CD14-positive monocyte (primary cell): Measurements from ENCODE around the gene MYO3B. TPM values are rescaled to one million over a fixed set of nuclear protein-coding genes. Genes with fewer than 3 reads are reported as not detected.

Source experiments
- DNase-seq, 3 donors: peaks; one replicate each; pipeline ENCODE4 v3.0.0-alpha.2; 2011 to 2022
- H2AFZ ChIP-seq: 2 replicates; pipeline ENCODE4 v1.6.0; 2012; ENCODE audit warnings: mild to moderate bottlenecking, low read depth, low read length, inconsistent platforms; ENCODE audit not compliant: insufficient read depth, poor library complexity, severe bottlenecking
- H3K27ac ChIP-seq, 2 donors: 1 replicate in 1 of 2; 2 replicates in 1 of 2; pipeline ENCODE4 v1.5.1; 2012 to 2013; ENCODE audit warnings: low read length in 2 of 2, control low read depth in 1 of 2, inconsistent platforms in 1 of 2, low read depth in 1 of 2, mild to moderate bottlenecking in 1 of 2
- H3K27me3 ChIP-seq, 2 donors: one replicate each; pipeline versions ENCODE4 v1.6.0 to v1.6.1; 2011 to 2013; ENCODE audit warnings: low read length in 2 of 2; ENCODE audit not compliant: control insufficient read depth in 2 of 2, insufficient read depth in 2 of 2
- H3K36me3 ChIP-seq, 2 donors: replicated peaks in 1 of 2; 1 replicate in 1 of 2; 2 replicates in 1 of 2; pipeline versions ENCODE4 v1.5.1 to v1.6.1; 2012 to 2013; ENCODE audit warnings: low read length in 2 of 2, control low read depth in 1 of 2, inconsistent platforms in 1 of 2, mild to moderate bottlenecking in 1 of 2; ENCODE audit not compliant: insufficient read depth in 2 of 2, control insufficient read depth in 1 of 2
- H3K4me1 ChIP-seq, 2 donors: 1 replicate in 1 of 2; 2 replicates in 1 of 2; pipeline versions ENCODE4 v1.5.1 to v1.6.1; 2012 to 2013; ENCODE audit warnings: low read length in 2 of 2, control low read depth in 1 of 2, inconsistent platforms in 1 of 2, mild to moderate bottlenecking in 1 of 2, moderate library complexity in 1 of 2; ENCODE audit not compliant: insufficient read depth in 2 of 2, control insufficient read depth in 1 of 2
- H3K4me2 ChIP-seq: replicated peaks from 2 replicates; pipeline ENCODE3; 2012; ENCODE audit warnings: low read length, moderate library complexity, mild to moderate bottlenecking; ENCODE audit not compliant: poor library complexity, severe bottlenecking; ENCODE audit errors: extremely low read depth
- H3K4me3 ChIP-seq, 3 experiments: fragments of 200-600 bp in 1 of 3; sonication (generic) in 1 of 3; replicated peaks in 1 of 3; 1 replicate in 2 of 3; 2 replicates in 1 of 3; pipeline ENCODE4 v1.5.1; 2011 to 2013; ENCODE audit warnings: low read length in 3 of 3, mild to moderate bottlenecking in 3 of 3, control low read depth in 2 of 3, low read depth in 2 of 3, inconsistent platforms in 1 of 3, moderate library complexity in 1 of 3
- H3K79me2 ChIP-seq: 2 replicates; pipeline ENCODE4 v1.6.0; 2012; ENCODE audit warnings: mild to moderate bottlenecking, control low read depth, inconsistent platforms, low read length, moderate library complexity; ENCODE audit not compliant: insufficient read depth
- H3K9ac ChIP-seq: 2 replicates; pipeline ENCODE4 v1.6.0; 2017; ENCODE audit warnings: low read length, mild to moderate bottlenecking; ENCODE audit not compliant: insufficient read depth, poor library complexity, severe bottlenecking
- H3K9me3 ChIP-seq, 2 donors: replicated peaks in 1 of 2; 1 replicate in 1 of 2; 2 replicates in 1 of 2; pipeline versions ENCODE4 v1.5.1 to v1.6.1; 2012 to 2013; ENCODE audit warnings: low read length in 2 of 2, control low read depth in 1 of 2; ENCODE audit not compliant: control insufficient read depth in 1 of 2, insufficient read depth in 1 of 2
- H4K20me1 ChIP-seq: 2 replicates; pipeline ENCODE4 v1.6.0; 2012; ENCODE audit warnings: mild to moderate bottlenecking, low read length, control low read depth, moderate library complexity; ENCODE audit not compliant: insufficient read depth
- H3K27ac Mint-ChIP-seq, 7 donors: one replicate each; pipeline ENCODE4 v1.8.0; 2020; ENCODE audit warnings: mild to moderate bottlenecking in 7 of 7, mixed read lengths in 7 of 7, moderate library complexity in 6 of 7, inconsistent platforms in 2 of 7
- H3K27me3 Mint-ChIP-seq, 3 donors: one replicate each; pipeline ENCODE4 v1.8.0; 2021 to 2022; ENCODE audit warnings: low read depth in 3 of 3, mild to moderate bottlenecking in 3 of 3, mixed read lengths in 3 of 3, moderate library complexity in 3 of 3, inconsistent platforms in 1 of 3
- H3K36me3 Mint-ChIP-seq, 2 donors: one replicate each; pipeline ENCODE4 v1.8.0; 2020; ENCODE audit warnings: mixed read lengths in 2 of 2, inconsistent platforms in 1 of 2, mild to moderate bottlenecking in 1 of 2
- H3K4me1 Mint-ChIP-seq: one replicate; pipeline ENCODE4 v1.8.0; 2020; ENCODE audit warnings: mild to moderate bottlenecking, mixed read lengths
- H3K4me3 Mint-ChIP-seq, 2 donors: one replicate each; pipeline ENCODE4 v1.8.0; 2020; ENCODE audit warnings: mild to moderate bottlenecking in 2 of 2, mixed read lengths in 2 of 2, moderate library complexity in 1 of 2
- H3K9me3 Mint-ChIP-seq, 7 donors: one replicate each; pipeline ENCODE4 v1.8.0; 2020 to 2022; ENCODE audit warnings: mixed read lengths in 7 of 7, mild to moderate bottlenecking in 6 of 7, moderate library complexity in 6 of 7, inconsistent platforms in 2 of 7
- WGBS: methylation state at CpG from one replicate; pipeline ENCODE4 v1.1.5; 2013; ENCODE audit warnings: missing lambda C conversion rate; ENCODE audit not compliant: insufficient coverage; 5-methylcytosine and 5-hydroxymethylcytosine counted together
- intact Hi-C, 2 donors: fragments of 100-400 bp; cut with micrococcal nuclease; formaldehyde crosslinking; loops; one replicate each; pipeline versions ENCODE4 v1.15.0 to v1.15.1; 2023
- polyA plus RNA-seq, 3 donors: library from polyadenylated mRNA; depleted of rRNA in 1 of 3; unstranded in 2 of 3; stranded (reverse) in 1 of 3; fragments of 300-500 nt in 2 of 3; fragments of >200 nt in 1 of 3; fragmentation: Illumina TruSeq in 2 of 3; gene quantifications; 1 replicate in 2 of 3; 2 replicates in 1 of 3; pipeline ENCODE4 v1.2.3, GENCODE V29; 2012 to 2021
- TF ChIP-seq, protein P1 (sequence below): fragments of 200-600 bp; IDR thresholded peaks from one replicate; pipeline ENCODE4 v1.8.0; 2022; ENCODE audit warnings: antibody characterized with exemption, mild to moderate bottlenecking

The MYO3B gene
- polyA plus RNA-seq, 3 donors = not detected

DNA sequence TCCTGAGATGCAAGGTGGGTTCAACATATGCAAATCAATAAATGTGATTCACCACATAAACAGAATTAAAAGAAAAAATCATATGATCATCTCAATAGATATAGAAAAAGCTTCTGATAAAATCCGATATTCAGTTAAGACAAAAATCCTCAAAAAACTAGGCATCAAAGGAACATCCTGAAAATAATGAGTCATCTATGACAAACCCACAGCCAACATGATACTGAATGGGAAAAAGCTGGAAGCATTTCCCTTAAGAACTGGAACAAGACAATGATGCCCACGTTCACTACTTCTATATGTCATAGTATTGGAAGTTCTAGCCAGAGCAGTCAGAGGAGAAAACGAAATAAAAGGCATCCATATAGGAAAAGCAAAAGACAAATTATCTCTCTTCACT lies 80.4 kb downstream of the MYO3B start:
- intact Hi-C loops = no loop called here
- TF ChIP-seq, protein P1, sequence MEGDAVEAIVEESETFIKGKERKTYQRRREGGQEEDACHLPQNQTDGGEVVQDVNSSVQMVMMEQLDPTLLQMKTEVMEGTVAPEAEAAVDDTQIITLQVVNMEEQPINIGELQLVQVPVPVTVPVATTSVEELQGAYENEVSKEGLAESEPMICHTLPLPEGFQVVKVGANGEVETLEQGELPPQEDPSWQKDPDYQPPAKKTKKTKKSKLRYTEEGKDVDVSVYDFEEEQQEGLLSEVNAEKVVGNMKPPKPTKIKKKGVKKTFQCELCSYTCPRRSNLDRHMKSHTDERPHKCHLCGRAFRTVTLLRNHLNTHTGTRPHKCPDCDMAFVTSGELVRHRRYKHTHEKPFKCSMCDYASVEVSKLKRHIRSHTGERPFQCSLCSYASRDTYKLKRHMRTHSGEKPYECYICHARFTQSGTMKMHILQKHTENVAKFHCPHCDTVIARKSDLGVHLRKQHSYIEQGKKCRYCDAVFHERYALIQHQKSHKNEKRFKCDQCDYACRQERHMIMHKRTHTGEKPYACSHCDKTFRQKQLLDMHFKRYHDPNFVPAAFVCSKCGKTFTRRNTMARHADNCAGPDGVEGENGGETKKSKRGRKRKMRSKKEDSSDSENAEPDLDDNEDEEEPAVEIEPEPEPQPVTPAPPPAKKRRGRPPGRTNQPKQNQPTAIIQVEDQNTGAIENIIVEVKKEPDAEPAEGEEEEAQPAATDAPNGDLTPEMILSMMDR = no peak
- Mint-ChIP-seq H3K4me1 (no peaks in the 10 kb centered on the region), H3K27me3 (peaks cover 0 to 4% (median 4%) of the 10 kb centered on the region in 3 donors), H3K4me3 (no peak overlapping the region), H3K27ac (no peak overlapping the region), H3K36me3 (no peaks in the 10 kb centered on the region), H3K9me3 (peaks cover 14 to 26% (median 21%) of the 10 kb centered on the region in 7 donors)
- Histone ChIP-seq H4K20me1 (no peaks in the 10 kb centered on the region), H3K9ac (no peak overlapping the region), H3K9me3 (peaks cover 7 to 19% of the 10 kb centered on the region in 2 donors), H3K4me2 (no peak overlapping the region), H3K27me3 (no peaks in the 10 kb centered on the region), H2AFZ (no peak overlapping the region), H3K79me2 (no peaks in the 10 kb centered on the region), H3K36me3 (no peaks in the 10 kb centered on the region), H3K27ac (no peak overlapping the region), H3K4me1 (no peaks in the 10 kb centered on the region), H3K4me3 (no peak overlapping the region)
- DNase-seq = no peak
- no CpG with 5 or more reads among the region's 3 CpGs for WGBS

DNA sequence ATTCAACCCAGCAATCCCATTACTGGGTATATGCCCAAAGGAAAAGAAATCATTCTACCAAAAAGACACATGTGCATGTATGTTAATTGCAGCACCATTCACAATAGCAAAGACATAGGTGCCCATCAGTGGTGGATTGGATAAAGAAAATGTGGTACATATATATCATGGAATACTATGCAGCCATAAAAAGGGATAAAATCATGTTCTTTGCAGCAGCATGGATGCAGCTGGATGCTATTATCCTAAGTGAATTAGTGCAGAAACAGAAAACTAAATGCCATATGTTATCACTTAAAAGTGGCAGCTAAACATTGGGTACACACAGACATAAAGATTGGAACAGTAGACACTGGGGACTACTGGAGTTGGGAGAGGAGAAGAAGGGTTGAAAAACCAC lies 82.2 kb downstream of the MYO3B start:
- H3K27me3 Mint-ChIP-seq = peaks cover 0 to 4% (median 2%) of the 10 kb centered on the region in 3 donors
- H3K4me1 Mint-ChIP-seq = no peaks in the 10 kb centered on the region
- H3K27ac Mint-ChIP-seq = no peak overlapping the region
- Histone ChIP-seq H3K4me1 (no peaks in the 10 kb centered on the region), H3K9ac (no peak overlapping the region), H2AFZ (no peak overlapping the region), H3K27ac (no peak overlapping the region), H3K4me2 (no peak overlapping the region), H3K36me3 (no peaks in the 10 kb centered on the region), H3K9me3 (peaks cover 7 to 16% of the 10 kb centered on the region in 2 donors), H3K4me3 (no peak overlapping the region), H3K79me2 (no peaks in the 10 kb centered on the region), H4K20me1 (no peaks in the 10 kb centered on the region), H3K27me3 (no peaks in the 10 kb centered on the region)
- H3K36me3 Mint-ChIP-seq = no peaks in the 10 kb centered on the region
- DNase-seq = no peak
- H3K9me3 Mint-ChIP-seq = peaks cover 18 to 32% (median 26%) of the 10 kb centered on the region in 7 donors
- TF ChIP-seq, protein P1 = no peak
- no peak overlapping the region for H3K4me3 Mint-ChIP-seq
- intact Hi-C loops = no loop called here
